HG02763 (cell line): ENCODE data around the gene ARX.
A peak's percentile ranks its signal among the peaks of the same experiment; 100 is the strongest.

Experiments used
- ATAC-seq: cut with Tn5 transposase; IDR thresholded peaks from one replicate; pipeline ENCODE4 v1.9.1; 2021; ENCODE audit warnings: mild to moderate bottlenecking, moderate library complexity; ENCODE audit not compliant: unreplicated experiment

ARX gene

DNA sequence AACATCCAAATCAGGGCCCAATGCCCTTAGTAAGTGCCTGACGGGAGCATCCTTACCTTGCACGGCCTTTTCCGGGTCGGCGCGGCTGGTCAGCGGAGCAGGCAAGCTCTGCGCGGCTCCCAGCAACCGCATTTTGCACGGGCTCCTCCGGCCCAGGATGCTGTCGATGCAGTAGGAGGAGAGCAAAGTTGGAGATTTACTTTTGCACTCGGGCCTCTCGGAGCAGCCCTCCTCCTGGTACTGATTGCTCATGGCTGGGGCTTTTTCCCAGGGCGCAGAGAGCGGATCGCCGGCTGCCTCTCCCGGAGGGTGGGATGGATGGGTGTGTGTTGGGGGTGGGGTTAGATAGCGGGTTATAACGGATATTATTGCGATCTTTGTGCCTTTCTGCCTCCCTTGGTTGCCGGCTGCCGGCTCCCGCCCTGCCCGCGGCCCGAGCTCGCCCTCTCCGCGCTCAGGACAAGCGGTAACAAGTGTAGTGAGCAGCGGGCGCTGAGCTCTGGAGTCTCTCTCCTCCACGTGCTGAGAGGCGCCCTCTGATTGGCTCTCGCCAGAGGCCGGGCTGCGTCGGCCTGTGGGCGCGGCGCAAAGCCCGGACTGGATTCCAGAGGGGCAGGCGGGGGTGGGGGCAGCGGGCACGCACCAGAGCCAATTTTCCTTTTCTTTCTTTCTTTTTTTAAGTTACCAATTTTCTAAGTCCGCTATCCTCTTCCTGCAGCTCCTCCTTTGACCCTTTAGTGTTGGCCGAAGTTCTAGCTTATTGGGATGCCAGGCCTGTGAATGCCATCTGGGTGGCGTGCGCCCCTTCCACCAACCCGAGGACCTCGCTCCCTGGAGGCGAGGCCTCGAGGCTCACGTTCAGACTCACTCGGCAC is at the start of gene ARX:
Gene ARX, minus strand, starts transcription at position 480 of the 875 bp plus-strand sequence. Its CDS starts 228 bp downstream, at position 252.
- peak; percentile 68 for ATAC-seq

DNA sequence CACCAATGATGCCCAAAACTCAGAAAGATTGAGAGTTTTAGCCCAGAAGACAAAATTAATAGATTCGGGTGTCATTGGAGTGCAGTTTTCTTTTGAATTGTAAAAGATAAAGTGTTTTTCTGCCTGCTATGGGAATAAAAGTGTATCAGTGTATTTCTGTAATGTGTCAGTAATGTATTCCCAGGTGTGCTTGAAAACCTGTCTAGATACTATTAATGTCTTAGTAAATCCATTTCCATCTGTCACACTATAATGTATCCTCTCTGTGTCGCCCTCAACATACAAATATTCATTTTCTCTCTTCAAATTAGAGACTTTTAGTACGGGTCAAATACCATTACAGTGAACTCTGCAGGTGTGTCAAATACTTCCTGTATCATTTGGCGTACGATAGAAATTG is 43.5 kb upstream of the ARX start:
- ATAC-seq = no peak

- ATAC-seq = no peak
Measured at GRCh38 chrX:25052798-25053534, 37.2 kb upstream of the ARX start.

DNA sequence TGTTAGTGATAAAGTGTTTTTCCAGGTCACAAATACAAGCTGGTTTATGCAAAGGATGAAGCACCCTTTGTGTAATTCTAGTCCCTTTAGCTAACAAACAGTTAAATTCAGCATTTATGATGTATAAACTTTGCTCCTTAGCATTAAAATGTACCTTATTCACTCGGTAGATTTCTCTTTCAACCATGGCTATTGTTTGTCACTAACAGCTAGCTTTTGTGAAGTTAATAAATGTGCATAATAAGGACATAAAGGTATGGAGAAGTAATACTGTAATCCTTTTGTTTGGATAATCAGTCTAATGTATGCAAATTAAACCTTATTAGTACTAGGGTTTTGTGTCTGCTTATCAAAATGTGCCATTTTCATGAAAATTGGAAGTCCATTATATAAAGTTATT is 34.2 kb upstream of the ARX start:
- ATAC-seq = no peak

- no peak for ATAC-seq
Measured at GRCh38 chrX:25049357-25049756, 33.6 kb upstream of the ARX start.

DNA sequence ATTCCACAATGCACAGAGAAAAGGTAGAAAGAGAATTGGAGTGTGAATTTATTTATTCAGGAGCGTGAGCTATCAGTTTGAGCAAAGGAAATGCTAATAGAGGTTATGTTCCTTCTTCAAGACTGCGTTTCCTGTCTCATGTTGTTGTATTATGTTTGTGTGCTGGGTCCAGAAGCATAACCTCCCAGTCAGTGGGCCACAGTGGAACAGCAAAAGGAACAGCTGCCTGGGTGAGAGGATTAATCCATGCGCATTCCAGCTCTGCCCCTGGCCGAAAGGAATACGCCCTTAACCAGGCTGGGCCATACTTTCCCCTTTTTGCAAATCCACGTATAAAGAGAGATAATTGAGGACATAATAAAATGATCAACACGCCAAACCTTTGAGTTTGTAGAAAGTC is 32.4 kb upstream of the ARX start:
- no peak for ATAC-seq

DNA sequence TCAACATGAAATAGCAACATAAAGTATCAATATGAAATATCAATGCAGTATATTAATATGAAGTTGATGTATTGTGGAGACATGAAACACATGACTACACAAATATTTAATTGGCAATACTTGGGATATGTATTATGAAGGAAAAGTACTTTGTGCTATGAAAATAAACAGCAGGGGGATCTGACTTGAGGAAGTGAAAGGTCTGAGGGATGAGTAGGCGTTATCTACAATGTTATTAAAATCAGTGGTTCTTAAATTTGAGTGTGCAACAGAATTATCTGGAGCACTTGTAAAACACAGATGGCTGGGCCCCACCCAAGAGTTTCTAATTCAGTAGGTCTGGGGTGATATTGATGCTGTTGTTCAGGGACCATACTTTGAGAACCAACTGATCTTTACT is 27.4 kb upstream of the ARX start:
- ATAC-seq = no peak

- no peak for ATAC-seq
Measured at GRCh38 chrX:25039036-25039435, 23.3 kb upstream of the ARX start.

GRCh38 chrX:25034889-25035288 is 19.1 kb upstream of the ARX start:
- ATAC-seq = no peak

DNA sequence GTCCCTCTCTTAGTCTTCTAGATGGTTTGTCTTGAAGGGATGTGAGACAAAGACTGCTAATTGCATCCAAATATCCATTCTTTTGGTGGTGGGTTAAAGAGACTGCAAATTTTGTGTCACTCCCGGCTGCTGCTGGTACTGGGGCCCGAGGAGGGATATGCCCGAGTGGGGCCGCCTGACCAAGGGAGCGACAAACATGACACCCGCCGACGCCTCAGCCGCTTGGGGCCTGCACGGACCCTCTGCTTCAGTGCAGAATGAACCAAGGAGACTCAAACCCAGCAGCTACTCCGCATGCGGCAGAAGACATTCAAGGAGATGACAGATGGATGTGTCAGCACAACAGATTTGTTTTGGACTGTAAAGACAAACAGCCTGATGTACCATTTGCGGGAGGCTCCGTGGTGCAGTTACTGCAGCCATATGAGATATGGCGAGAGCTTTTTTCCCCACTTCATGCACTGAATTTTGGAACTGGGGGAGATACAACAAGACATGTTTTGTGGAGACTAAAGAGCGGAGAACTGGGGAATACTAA is 13.6 kb upstream of the ARX start:
- ATAC-seq = no peak

- ATAC-seq = no peak
Measured at GRCh38 chrX:25028726-25029125, 13.0 kb upstream of the ARX start.

DNA sequence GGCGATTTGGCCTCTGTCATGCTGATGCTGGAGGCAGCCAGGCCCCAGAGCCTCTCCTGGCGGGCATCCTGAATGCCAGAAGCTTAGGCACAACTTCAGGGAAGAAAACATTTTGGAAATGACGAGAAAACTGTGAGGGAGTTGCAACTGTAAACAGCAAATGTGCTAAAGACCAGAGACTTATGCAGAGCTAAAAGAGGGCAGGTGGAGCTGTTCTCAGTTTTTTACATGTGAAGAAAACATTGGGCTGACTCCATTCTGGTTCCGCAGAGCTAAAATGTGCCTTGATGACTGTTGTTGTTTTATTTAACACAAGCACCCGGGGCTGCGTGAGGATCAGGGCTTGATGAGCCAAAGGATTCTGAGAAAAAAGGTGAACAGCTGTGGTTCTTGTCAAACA is 10.8 kb upstream of the ARX start:
- ATAC-seq = no peak

DNA sequence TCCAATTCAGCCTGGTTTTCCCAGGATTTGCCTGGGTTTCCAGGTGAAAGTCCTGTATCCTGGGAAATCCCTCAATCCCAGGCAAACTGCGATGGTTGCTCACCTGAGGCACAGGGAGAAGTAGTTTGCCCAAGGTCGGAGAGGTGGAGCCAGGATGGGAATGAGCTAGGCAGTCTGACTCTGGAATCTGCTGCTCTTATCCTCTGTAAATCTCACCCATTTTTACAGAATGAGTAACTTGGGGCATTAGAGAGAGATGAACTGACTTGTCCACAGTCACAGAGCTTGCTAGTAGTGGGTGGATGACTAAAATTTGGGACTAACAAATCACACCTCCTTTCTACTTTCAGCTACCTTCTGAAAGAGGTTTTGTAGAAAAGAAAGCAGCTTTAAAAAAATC is 9.8 kb upstream of the ARX start:
- ATAC-seq = no peak

GRCh38 chrX:25023908-25024307 is 8.1 kb upstream of the ARX start:
- ATAC-seq = no peak

GRCh38 chrX:25022499-25023325 is 6.9 kb upstream of the ARX start:
- no peak for ATAC-seq

DNA sequence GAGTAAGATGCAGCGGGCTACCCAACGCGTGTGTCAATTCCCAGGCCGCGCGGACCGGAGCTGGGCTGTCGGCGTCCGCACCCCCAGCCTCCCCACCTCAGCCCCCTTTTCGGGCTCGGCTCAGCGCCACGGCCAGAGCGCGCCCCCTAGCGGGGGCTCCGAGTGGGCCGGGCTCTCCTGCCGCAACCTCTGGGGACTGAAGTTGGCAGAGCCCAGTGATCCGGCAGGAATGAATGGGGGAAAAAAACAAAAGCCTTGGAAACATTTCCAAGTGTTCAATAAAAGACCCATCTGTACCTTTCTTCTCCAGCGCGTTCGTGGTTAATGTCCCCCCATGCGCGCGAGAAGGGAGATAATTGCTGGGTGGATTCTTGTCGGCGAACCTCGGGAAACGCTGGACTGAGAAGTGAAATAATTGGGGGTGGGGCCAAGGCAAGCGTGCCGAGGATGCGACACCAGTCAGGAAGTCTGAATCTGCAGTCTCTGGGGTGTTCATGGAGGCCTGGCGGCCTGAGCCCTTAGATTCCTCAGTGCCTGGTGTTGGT is 5.2 kb upstream of the ARX start:
- ATAC-seq = no peak

- ATAC-seq = no peak
Measured at GRCh38 chrX:25020391-25020904, 4.7 kb upstream of the ARX start.

- ATAC-seq = no peak
Measured at GRCh38 chrX:25019707-25020390, 4.1 kb upstream of the ARX start.

- ATAC-seq = no peak
Measured at GRCh38 chrX:25018682-25019081, 2.9 kb upstream of the ARX start.

- no peak for ATAC-seq
Measured at GRCh38 chrX:25017667-25018247, 2.0 kb upstream of the ARX start.
